Esophagus mucosa (tissue), 1 donor: Measurements from ENCODE around the gene GRB10. TPM values are rescaled to one million over a fixed set of nuclear protein-coding genes. Genes with fewer than 3 reads are reported as not detected.

Experiments
- ATAC-seq: fragments of 200-7000 bp; cut with Tn5 transposase; one replicate; pipeline ENCODE4 v1.9.1; 2020
- total RNA-seq: library from RNA; stranded (reverse); gene quantifications from one replicate; pipeline ENCODE4 v1.2.4, GENCODE V29; 2023
- donor health status: DM: yes; HTN: yes; CAD: no.

The GRB10 gene
- total RNA-seq = 14.2 TPM

GRCh38 chr7:50782375-50783208 lies at the start of gene GRB10:
TSS of gene GRB10 (minus strand) at chr7:50782896. CDS start at chr7:50732322, 50,574 bp downstream.
- peak; percentile 58 for ATAC-seq

- no peak for ATAC-seq
These were observed 46.1 kb upstream of the GRB10 start for GRCh38 chr7:50828801-50829200.

GRCh38 chr7:50828116-50828515 lies 45.4 kb upstream of the GRB10 start:
- no peak for ATAC-seq

- ATAC-seq = no peak
These were observed 44.6 kb upstream of the GRB10 start for GRCh38 chr7:50827281-50827680.

GRCh38 chr7:50826371-50827172 lies 43.9 kb upstream of the GRB10 start:
- ATAC-seq = peak; percentile 67

GRCh38 chr7:50825465-50825864 lies 42.8 kb upstream of the GRB10 start:
- no peak for ATAC-seq

- ATAC-seq = no peak
These were observed 42.2 kb upstream of the GRB10 start for GRCh38 chr7:50824882-50825281.

GRCh38 chr7:50822706-50823105 lies 40.0 kb upstream of the GRB10 start:
- ATAC-seq = no peak

- no peak for ATAC-seq
These were observed 39.4 kb upstream of the GRB10 start for GRCh38 chr7:50822110-50822509.

GRCh38 chr7:50821457-50822008 lies 38.8 kb upstream of the GRB10 start:
- ATAC-seq = no peak

- ATAC-seq = no peak
These were observed 35.6 kb upstream of the GRB10 start for GRCh38 chr7:50818324-50818723.

GRCh38 chr7:50817561-50817960 lies 34.9 kb upstream of the GRB10 start:
- ATAC-seq = no peak

- ATAC-seq = no peak
These were observed 32.4 kb upstream of the GRB10 start for GRCh38 chr7:50815138-50815537.

- ATAC-seq = no peak
These were observed 31.5 kb upstream of the GRB10 start for GRCh38 chr7:50814166-50814565.

- ATAC-seq = peak; percentile 81
These were observed 30.3 kb upstream of the GRB10 start for GRCh38 chr7:50812841-50813475.

- no peak for ATAC-seq
These were observed 29.4 kb upstream of the GRB10 start for GRCh38 chr7:50812094-50812493.

- peak; percentile 33 for ATAC-seq
These were observed 25.7 kb upstream of the GRB10 start for GRCh38 chr7:50808282-50808888.

GRCh38 chr7:50807026-50807730 lies 24.5 kb upstream of the GRB10 start:
- ATAC-seq = no peak

- ATAC-seq = no peak
These were observed 23.4 kb upstream of the GRB10 start for GRCh38 chr7:50806143-50806542.

GRCh38 chr7:50805447-50806125 lies 22.9 kb upstream of the GRB10 start:
- ATAC-seq = no peak
